ENCODE results near the gene IP6K1.

GRCh38 chr3:49799761-49800160 is 13.4 kb upstream of the IP6K1 start, which contains the start of gene CDHR4:
- no peak for TF ChIP-seq CTCF (IDR thresholded peaks at IDR 0.05 in 4 of 5, conservative IDR thresholded peaks at IDR 0.05 in 1 of 5)
- no peak for TF ChIP-seq POLR2A (IDR thresholded peaks at IDR 0.05)

Measured in gastrocnemius medialis (tissue), 4 donors.